Dedifferentiated amniotic fluid mesenchymal stem cell (primary cell): ENCODE results near the gene COPB1.
"Not testable (repeated sequence)": the region's sequence is repeated elsewhere in the genome, so short reads cannot be mapped to it uniquely, and the experiment has no call there.

Experiments used
- DNase-seq: peaks from one replicate; pipeline ENCODE4 v3.0.0-alpha.2; 2016; ENCODE audit errors: extremely low spot score

COPB1 gene, protein sequence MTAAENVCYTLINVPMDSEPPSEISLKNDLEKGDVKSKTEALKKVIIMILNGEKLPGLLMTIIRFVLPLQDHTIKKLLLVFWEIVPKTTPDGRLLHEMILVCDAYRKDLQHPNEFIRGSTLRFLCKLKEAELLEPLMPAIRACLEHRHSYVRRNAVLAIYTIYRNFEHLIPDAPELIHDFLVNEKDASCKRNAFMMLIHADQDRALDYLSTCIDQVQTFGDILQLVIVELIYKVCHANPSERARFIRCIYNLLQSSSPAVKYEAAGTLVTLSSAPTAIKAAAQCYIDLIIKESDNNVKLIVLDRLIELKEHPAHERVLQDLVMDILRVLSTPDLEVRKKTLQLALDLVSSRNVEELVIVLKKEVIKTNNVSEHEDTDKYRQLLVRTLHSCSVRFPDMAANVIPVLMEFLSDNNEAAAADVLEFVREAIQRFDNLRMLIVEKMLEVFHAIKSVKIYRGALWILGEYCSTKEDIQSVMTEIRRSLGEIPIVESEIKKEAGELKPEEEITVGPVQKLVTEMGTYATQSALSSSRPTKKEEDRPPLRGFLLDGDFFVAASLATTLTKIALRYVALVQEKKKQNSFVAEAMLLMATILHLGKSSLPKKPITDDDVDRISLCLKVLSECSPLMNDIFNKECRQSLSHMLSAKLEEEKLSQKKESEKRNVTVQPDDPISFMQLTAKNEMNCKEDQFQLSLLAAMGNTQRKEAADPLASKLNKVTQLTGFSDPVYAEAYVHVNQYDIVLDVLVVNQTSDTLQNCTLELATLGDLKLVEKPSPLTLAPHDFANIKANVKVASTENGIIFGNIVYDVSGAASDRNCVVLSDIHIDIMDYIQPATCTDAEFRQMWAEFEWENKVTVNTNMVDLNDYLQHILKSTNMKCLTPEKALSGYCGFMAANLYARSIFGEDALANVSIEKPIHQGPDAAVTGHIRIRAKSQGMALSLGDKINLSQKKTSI

DNA sequence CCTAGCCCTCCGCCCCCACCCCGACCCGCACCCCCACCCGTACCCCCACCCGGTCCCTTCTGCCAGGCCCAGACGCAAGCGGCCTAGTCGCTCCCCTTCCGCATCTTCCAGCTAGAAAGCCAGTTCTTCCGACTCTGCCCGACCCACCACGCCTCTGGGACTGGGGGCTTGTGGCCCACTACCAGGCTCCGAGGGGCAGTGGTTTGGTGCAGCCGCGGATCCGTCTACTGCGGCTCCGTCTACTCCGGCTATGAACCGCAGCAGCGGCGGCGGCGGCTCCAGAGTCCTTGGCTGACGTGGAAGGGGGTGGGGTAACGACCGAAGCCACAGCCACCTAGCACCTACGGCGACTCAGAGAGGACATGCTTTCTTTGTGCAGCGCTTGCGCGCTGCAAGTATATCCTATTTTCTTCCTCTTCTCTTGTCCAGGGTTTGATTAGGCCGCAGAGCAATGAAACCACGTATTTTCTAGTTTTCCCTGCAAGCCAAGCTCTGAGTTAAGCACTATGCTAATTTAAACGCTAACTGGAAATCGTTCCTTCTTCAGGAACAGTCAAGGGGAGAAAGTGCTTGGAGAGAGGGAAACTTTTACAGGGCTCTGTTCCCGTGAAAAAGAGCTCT is at the start of gene COPB1:
Gene COPB1 (minus strand): TSS at position 252 of the 621 bp plus-strand sequence. CDS start 883 bp downstream, outside the sequence.
- peak; percentile 89 for DNase-seq

DNA sequence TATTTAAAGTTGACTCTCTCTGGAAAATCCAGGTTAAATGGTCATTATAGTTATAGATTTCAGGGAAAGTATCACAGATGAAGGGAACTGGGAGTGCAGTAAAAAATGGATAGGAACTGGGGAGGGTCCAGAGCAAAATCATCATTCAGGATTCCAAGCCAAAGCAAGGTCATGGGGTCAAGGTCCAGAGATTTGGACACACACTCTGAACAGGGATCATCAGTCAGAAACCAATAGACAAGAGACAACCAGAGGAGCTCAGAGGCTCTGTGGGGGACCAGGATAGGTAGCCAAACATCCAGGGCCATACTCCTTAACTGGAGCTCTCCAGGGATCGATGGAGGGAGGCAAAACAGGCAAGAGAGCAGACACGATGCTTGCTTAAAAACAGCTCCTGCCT is 47.8 kb upstream of the COPB1 start:
- no peak for DNase-seq

DNA sequence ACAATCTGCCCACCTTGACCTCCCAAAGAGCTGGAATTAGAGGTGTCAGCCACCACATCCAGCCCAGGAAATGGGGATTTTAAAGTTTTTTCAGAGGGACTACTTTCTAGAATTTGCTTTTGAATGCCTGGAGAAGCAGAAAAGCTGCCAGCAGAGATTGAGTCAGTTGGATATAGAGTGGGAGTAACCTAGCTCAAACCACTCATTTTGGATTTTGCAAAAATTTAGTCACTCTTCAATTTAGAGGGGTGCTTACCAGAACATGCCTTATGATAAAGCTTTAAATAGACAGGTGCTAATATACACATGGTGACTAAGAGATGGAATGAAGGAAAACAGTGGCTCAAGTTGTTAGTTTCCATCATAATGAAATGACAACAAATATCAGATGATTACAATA is 47.1 kb upstream of the COPB1 start:
- no peak for DNase-seq

DNA sequence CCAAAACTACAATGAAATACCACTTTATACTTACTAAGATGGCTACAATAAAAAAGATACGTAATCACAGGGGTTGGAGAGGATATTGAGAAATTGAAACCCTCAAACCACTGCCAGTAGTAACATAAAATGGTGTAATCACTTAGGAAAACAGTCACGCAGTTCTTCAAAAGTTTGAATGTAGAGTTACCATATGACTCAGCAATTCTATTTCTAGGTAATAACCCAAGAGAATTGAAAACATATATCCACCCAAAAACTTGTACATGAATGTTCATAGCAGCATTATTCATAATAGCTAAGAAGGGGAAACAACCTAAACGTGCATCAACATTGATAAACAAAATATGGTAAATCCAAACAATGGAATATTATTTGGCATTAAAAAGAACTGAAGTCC is 45.0 kb upstream of the COPB1 start:
- peak; percentile 28 for DNase-seq

DNA sequence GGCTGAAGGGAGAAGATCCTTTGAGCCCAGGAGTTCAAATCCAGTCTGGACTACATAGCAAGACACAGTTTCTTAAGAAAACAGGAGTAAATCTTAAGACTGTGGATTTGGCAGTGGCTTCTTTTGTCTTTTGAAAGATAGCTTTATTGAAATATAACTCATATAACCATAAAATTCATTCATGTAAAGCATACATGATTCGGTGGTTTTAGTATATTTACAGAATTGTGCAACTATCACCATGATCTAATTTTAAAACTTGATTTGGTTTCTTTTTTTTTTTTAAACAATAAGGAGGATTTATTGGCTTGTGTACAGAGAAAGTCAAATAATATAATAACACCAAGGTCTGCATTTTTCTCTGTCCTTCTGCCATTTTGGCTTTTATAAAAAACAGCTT is 43.6 kb upstream of the COPB1 start:
- DNase-seq: no peak

DNA sequence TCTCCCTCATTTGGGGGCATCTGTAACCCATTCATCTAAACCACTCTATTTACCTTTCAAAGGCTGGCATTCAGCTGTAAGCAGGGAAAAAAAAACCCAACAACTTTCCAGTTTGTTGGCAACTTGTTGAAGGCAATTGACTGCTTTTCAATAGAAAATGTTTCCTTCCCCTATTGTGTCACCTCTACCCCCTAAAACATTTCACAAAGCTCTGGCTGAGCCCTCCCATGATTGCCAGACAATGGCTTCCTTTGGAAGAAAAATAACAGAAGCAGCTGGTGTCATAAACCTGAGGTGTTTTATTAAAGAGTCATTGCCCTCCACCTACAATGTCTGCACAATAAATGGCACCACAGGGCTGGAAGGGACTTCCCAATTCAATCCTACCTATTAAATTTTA is 42.7 kb upstream of the COPB1 start:
- no peak for DNase-seq

DNA sequence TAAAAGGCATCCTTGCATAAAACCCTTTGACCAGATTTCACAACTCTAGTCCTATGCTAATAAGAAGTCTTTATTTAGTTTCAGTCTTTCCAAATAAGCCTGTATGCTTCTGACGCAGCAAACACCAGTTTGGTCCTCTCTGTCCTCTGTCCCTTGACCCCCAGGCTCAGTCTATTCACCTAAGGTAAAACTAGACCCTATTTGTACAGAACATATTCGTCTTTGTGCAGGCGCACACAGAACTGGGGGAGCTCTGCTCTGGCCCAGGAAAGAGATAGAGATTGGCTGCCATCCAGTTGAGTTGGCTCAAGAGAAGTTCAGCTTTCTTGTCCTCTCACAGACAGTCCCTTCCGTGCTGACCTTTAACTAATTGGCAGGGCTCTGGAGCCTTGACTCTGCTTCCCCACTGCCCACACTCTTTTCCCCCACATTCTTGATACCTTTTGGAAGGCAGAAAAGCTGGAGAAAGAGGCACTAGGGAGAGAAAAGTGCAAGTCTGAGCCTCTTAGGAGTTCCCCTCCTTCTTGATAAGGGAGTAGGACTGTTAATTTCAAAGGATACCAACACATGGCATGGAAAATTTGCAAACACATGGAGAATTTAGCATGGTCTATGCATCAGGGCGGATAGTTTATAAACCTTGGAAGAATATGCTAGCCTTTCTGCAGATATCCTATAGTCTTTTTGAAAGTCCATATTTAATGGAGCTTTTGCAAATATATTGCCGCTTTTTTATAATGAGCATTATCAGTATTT is 41.8 kb upstream of the COPB1 start:
- no peak for DNase-seq

DNA sequence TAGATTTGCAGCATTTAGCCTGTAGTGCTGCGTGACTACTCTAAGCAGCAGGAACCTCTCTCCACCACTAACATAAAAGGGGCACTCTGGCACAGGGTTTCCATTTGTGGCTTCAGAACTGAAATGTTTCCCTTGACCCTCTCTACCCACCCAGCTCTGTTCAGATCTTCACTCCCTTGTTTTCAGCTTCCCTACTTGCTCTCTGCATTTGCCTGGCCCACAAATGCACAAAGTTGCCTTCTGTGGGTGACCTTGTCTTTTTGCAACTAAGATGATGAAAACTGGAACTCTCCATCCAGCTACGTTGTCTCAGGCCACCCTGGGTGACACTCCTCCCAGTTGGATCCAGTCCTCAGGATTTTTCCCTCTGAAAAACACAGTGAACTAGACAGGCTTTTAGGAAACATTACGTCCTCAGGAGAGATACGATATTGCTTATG is 40.4 kb upstream of the COPB1 start:
- no peak for DNase-seq

DNA sequence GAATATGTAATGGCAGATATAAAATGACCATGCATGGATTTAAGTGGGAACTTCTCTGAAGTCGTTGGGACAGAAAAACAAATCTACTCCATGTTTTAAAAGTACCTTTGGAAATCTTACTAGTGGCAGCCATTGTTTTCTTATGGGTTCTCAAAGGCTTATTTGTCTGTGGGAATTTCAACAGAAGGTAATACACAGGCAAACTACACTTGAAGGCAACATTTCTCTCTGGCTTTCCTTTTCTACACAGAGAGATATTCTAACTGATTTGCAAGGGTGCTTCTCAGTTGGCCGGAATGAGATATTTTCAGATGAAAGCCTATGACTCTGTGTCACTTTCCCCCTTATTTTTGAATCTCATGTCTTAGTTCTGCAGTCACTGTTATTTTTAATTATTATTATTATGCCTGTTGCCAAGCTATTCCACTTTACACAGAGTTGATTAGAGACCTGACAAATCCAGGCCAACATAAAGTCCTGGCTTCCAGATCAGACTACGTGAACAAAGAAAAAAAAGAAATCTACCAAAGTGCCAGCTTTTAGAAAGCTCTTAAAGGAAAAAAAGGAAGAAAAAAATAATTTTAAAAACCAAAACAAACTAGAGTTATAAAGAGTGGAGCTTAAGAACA is 39.4 kb upstream of the COPB1 start:
- no peak for DNase-seq

DNA sequence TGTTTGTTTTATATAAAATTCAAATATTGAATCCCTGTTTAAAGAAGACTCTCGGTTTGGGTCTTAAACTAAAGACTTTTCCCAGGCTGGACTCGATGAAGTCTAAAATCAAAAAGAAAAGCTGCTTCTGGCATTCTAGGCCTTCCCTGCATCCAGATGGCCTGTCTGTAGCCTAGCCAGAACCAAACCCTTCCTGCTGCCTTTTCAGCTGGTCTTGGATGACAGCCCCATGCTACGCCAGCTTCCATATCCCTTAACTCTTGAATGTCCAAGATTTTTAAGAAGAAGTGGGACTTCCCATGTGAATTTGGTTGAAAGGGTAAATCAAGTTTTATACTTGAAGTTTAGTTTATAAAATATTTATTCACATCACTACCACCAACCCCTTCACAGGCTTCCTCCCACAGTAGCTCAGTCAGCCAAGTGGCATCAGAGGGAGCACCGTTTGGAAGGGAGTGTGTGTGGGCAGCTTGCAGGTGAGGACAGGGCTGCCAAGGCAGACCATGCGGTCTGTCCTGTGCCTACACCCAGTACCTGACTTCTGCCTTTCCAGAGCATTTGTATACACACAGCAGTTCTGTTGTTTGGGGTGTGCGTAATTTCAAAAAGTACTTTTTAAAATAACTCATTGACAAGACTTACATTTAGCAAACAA is 38.8 kb upstream of the COPB1 start:
- no peak for DNase-seq

DNA sequence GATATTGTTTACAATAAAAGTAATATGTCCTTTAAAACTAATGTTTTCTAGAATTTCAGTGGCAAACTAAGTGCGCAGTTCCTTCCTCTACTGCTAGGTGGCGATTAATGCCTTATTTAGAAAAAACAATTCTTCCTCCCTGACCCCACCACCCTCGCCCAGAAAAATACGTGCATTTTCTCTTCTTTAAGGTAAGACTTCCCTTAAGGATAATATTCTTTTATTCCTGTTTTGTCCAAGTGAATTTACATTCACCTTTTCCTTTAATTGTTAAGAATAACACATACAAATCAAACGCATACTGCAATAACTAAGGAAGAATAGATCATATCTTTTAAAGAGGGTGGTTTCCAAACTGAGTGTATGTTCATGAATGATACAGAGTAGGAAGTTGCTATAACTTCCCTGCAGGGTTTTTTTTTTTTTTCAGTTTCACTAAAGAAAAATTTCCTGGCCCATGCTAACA is 37.6 kb upstream of the COPB1 start:
- no peak for DNase-seq

DNA sequence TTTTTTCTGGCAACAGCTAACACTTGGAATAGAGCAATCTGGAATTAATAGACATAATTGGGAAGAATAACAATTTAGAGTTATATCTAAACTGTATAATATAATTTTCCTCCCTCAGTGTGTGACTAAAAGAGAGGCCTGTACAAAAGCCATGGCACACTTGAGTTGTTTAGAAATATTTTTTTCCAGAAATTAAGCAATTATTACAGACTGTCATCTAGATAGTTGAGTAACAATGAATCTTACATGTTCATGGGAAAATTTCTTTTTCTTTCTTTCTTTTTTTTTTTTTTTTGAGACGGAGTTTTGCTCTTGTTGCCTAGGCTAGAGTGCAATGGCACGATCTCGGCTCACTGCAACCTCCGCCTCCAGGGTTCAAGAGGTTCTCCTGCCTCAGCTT is 35.6 kb upstream of the COPB1 start:
- not testable (repeated sequence) for DNase-seq

DNA sequence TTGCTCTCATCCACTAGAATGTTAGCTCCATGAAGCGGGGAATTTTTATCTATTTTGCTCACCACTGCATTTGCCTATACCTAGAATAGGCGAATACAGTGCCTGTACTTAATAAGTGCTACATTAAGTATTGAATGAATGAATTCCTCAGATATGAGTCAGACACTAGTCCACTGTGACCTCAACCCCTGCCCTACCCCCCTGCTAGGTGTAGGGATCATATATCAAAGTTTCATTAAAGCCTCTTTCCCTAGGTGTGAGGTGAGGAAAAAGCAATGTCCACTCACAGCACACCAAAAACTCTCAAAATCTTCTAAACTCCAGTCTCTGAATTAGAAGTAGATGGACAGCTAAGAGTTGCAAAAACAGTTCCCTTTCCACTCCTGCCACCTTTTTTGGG is 30.3 kb upstream of the COPB1 start:
- DNase-seq: no peak

DNA sequence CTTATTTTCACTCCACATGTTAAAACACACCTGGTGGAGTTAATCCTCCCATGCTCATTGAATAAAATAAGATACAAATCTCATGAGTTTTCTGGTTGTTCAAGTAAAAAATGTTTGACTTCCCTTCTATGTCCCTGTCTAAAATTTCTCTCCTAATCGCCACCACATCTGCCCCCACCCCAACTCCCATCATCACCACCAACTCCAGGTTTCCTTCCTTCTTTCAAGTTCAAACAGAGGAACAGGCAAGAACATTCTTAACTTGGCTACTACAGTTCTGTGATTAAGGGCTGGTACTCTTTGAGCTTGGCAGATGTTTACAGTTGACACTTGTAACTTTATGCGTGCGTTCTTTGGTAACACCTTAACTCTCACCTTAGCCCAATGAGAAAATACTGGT is 29.7 kb upstream of the COPB1 start:
- DNase-seq: no peak

DNA sequence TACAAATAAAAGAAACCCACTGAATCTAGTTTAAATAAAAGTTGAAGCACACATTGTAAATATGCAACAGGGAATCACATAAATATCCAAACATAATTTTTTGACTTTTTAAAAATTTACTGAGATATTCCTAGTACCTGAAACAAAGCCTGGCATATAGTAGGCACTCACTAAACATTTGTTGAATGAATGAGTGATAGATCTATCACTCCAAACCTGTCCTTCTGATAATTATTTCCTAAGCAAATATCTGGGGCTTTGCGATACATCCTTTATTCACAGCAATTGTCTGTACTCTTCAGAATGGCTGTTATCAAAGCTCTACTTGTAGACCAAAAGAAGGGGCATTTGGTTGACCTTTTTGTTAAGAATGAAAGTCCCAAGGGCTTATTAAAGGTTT is 23.2 kb upstream of the COPB1 start:
- no peak for DNase-seq

DNA sequence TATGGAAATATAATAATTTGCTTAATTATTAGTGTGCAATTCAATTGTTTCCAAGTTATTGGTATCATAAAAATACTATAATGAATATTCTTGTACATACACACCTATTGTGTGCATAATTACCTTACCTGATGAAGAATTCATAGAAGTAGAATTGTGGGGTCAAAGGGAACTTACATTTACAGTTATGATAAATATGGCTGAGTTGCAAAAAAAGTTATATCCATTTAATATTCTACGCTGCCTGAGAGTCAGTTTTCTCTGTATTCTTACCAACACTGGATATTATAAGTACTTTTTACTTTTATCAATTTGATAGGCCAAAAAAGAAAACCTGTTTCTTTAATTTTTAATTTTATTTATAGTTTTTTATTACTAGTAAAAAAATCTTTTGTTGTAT is 22.6 kb upstream of the COPB1 start:
- DNase-seq: no peak

DNA sequence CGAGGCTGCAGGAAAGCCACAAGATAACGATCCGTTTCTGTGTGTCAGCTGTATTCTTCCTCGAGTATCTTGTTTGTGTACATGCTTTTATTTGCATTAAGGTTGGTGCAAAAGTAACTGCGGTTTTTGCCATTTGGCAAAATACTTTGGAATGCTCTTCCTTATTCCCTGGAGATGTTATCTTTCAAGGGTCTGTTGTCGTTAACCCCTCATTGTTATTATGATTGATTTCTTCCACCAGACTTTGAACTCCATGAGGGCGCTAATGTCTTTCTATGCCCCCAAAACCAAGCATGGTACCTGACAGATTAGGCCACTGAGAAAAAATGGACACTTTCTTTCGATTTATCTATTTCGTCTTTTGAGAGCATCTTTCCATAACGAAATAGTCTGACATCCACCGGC is 21.1 kb upstream of the COPB1 start:
- DNase-seq: no peak

DNA sequence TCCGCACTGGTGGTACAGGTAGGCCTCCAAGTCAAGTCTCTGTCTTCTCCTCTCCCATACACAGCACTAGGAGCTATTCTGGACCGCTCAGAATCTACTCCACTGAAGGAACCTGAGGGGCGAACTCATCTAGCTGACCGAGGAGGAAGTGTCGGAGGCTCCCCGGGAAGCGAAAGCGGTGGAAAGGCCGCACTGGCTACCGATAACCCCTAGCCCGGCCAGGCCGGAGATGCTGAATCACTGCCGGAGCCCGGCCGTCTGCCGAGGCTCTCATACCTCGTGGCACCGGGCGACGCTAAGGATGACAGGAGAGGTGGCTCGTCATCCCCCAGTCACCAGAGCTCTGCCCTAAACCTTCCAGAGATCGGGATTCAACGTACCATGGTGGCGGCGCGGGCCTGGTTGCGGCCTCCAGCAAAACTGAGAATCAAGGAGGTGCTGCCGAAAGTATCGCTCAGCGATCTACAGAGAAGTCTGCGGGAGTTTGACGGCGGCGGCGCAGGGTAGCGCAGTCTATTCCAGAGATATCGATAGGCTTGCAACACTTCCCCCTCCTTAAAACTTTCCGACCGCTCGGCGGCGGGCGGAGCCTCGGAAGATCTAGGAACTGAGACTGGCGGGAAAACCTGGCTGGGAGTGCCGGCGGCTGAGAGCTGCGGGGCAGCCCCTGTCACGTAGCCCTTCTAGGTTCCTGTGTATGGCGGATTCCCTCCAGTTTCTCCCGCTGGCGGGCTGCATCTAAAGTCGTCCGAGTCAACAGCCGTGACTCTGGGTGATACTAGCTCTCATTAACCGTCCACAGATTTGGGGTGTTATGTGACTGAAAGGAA is 20.5 kb upstream of the COPB1 start, which contains the start of gene PSMA1:
Gene PSMA1 (minus strand): TSS at position 470 of the 830 bp plus-strand sequence. CDS start 87 bp downstream, at position 383.
- peak; percentile 96 for DNase-seq

DNA sequence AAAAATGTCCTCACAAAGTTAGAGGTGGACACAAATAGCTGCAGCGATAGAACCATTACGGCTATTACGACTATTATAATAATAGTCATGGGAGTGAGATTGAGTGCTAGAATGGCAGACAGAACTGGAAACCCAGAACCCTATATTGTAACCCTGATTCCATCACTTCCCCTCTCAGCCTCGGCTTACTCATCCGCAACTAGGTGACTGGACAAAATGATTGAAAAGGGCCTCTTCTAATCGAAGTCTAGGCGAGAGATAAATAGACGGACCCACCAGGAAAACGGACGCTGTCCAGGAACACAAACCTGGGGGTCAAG is 19.9 kb upstream of the COPB1 start:
- no peak for DNase-seq

DNA sequence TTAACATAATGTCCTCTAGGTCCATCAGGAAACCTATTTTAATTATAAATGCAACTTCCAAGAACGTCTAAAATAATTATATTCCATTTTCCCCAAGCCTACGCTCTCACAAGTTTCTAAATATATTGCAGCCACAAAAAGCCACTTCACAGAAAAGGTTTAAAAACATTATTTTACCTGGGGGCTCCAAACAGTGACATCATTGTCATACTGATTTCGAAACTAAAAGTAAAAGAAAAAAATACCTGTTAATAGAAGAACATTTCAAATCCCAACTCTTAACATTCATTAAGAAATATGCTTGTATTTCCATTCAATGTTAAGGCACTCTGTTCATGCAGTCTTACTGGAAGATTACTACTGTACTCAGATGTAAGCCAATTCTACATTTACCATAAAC is 19.2 kb upstream of the COPB1 start:
- no peak for DNase-seq
